Activated CD8-positive, alpha-beta memory T cell treated with anti-CD3 and anti-CD28 coated beads for 36 hours (primary cell): ENCODE data around the gene MRPL12. TPM values are rescaled to one million over a fixed set of nuclear protein-coding genes. Genes with fewer than 3 reads are reported as not detected.

Experiments used
- CTCF ChIA-PET: fragments of 350-600 bp; sonication (Branson Sonifier 250); formaldehyde crosslinking; loops from one replicate; lab custom pipeline; 2021; ENCODE audit warnings: antibody characterized with exemption; lab: Charles Lee
- POLR2A ChIA-PET: fragments of 350-600 bp; sonication (Branson Sonifier 250); formaldehyde crosslinking; loops from one replicate; lab custom pipeline; 2021; ENCODE audit warnings: antibody characterized with exemption; lab: Charles Lee
- total RNA-seq, 2 experiments: library from RNA; stranded (reverse); gene quantifications; one replicate each; pipeline ENCODE4 v1.2.3, GENCODE V29; 2021

Gene MRPL12
- total RNA-seq, 2 experiments from 2014 or later: 230 to 235 TPM

DNA sequence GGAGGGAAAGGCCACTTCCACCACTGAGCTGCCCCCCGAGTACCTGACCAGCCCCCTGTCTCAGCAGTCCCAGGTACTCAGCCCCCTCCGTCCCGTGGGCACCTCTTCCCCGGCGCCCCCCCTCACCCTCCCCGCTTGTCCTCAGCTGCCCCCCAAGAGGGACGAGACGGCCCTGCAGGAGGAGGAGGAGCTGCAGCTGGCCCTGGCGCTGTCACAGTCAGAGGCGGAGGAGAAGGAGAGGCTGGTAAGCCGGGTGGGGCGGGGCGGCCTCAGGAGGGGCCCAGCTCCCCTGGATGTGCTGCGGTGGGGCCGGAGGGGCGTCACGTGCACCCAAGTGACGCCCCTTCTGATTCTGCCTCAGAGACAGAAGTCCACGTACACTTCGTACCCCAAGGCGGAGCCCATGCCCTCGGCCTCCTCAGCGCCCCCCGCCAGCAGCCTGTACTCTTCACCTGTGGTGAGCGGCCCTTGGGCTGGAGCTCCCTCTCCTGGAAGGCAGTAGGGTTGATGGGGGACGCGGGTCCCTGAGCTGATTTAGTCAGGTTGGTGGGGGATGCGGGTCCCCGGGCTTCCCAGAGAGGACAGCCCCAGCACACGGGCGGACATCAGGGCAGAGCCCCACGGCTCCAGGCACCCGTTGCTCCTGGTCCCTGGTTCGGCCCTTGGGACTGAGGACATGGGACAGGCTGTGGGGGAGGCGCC lies 9.5 kb upstream of the MRPL12 start:
- ChIA-PET CTCF (interaction anchor here (1.1 kb wide), 1 partner anchor 10 kb away, joined by 3 read pairs; the partner anchor contains the start of genes ARL16 and HGS), POLR2A (interaction anchor here (0.6 to 0.9 kb wide), 2 partner anchors 9 to 28 kb away, joined by 3 read pairs; no protein-coding TSS in a partner anchor)

DNA sequence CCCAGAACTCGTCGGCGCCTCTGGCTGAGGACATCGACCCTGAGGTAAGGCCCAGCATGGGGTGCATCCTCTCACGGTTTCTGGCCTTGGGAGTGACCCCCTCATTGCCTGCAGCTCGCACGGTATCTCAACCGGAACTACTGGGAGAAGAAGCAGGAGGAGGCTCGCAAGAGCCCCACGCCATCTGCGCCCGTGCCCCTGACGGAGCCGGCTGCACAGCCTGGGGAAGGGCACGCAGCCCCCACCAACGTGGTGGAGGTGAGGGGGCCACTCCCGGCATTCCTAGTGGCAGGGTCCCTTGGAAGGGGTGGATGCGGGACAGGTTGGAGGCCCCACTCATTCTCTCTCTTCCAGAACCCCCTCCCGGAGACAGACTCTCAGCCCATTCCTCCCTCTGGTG lies 8.4 kb upstream of the MRPL12 start:
- ChIA-PET CTCF (no interaction called here), POLR2A (interaction anchor here (1.0 kb wide), 1 partner anchor 13 kb away, joined by 3 read pairs; no protein-coding TSS in a partner anchor)

DNA sequence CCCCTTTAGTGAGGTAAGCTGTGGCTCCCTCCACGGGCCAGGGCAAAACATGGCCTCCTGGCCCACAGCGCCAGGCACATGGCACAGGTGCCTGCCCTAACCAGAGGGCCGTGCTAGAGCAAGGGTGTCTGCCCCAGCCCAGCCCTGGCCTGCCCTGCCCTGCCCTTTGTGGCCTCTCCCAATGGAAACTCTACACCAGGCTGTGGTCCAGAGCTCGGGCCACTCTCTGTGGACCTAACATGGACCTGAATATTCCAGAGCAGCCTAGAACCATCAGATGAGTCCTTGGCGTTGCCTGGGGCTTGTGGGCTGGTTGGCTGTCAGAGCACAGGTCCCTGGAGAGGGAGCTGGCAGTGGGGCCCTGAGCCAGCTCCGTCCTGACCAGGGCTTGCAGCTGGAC lies 8.0 kb upstream of the MRPL12 start:
- ChIA-PET CTCF (interaction anchor here (1.4 kb wide), 1 partner anchor 12 kb away, joined by 5 read pairs; the partner anchor contains the start of genes ARL16 and HGS), POLR2A (interaction anchor here (1.0 kb wide), 1 partner anchor 13 kb away, joined by 3 read pairs; no protein-coding TSS in a partner anchor)

DNA sequence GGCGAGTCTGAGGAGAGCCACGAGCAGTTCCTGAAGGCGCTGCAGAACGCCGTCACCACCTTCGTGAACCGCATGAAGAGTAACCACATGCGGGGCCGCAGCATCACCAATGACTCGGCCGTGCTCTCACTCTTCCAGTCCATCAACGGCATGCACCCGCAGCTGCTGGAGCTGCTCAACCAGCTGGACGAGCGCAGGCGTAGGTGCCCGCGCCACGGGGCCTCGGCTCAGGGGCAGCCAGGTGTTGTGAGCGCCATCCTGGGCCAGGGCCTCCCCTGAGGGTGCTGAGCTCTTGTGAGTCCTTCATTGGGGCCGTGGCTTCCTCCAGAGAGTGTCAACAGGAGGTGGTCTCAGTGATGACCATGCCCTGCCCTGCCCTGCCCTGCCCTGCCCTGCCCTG lies 7.4 kb upstream of the MRPL12 start:
- ChIA-PET POLR2A (interaction anchor here (1.0 kb wide), 1 partner anchor 12 kb away, joined by 3 read pairs; no protein-coding TSS in a partner anchor), CTCF (interaction anchor here (1.4 kb wide), 1 partner anchor 13 kb away, joined by 5 read pairs; the partner anchor contains the start of genes ARL16 and HGS)

DNA sequence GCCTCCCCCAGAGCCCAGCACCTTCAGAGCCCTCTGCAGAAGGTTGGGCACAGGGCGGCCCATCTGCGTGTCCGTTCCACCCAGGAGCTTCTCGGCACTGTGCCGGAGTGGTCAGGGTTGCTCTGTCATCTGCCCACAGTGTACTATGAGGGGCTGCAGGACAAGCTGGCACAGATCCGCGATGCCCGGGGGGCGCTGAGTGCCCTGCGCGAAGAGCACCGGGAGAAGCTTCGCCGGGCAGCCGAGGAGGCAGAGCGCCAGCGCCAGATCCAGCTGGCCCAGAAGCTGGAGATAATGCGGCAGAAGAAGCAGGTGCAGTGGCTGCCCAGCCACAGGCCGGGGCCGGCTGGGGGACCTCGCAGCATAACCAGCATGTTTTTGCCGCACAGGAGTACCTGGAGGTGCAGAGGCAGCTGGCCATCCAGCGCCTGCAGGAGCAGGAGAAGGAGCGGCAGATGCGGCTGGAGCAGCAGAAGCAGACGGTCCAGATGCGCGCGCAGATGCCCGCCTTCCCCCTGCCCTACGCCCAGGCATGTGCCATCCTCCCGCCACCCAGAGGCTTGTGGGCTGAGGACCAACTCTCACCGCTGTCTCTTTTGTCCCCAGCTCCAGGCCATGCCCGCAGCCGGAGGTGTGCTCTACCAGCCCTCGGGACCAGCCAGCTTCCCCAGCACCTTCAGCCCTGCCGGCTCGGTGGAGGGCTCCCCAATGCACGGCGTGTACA lies 6.8 kb upstream of the MRPL12 start:
- CTCF ChIA-PET: interaction anchor here (1.4 kb wide), 1 partner anchor 14 kb away, joined by 5 read pairs; the partner anchor contains the start of genes ARL16 and HGS
- POLR2A ChIA-PET: no interaction called here

DNA sequence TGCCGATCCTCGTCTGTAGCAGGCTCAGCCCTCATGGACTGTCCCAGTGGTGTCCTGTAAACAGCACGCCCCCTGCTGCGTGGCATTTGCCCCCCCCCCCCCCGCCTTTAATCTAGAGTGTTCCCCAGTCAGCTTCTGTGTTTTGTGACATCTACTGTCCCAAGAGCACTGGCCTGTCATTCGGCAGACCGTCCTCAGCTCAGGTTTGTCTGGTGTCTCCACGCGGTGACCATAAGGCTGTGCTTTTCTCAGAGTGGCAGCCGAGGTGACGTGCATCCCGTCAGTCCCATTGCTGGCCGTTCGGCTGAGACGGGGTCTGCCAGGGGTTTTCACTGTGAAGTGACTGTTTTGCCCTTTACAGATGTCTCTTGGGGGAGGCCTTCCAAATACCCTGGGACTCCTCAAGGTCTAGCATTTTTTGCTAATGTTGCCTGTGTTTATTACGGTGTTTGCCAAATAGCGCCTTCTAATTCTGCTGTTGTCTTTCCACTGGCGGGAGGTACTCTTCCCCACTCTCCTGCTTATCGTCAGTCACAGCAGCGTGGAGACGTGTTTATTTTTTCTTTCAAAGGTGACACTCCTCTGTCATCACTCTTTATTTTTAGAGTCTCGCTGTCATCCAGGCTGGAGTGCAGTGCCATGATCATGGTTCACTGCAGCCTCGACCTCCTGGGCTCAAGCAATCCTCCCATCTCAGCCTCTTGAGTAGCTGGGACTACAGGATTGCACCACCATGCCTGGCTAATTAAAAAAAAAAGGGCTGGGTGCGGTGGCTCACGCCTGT lies 5.7 kb upstream of the MRPL12 start:
- POLR2A ChIA-PET: no interaction called here
- CTCF ChIA-PET: no interaction called here

DNA sequence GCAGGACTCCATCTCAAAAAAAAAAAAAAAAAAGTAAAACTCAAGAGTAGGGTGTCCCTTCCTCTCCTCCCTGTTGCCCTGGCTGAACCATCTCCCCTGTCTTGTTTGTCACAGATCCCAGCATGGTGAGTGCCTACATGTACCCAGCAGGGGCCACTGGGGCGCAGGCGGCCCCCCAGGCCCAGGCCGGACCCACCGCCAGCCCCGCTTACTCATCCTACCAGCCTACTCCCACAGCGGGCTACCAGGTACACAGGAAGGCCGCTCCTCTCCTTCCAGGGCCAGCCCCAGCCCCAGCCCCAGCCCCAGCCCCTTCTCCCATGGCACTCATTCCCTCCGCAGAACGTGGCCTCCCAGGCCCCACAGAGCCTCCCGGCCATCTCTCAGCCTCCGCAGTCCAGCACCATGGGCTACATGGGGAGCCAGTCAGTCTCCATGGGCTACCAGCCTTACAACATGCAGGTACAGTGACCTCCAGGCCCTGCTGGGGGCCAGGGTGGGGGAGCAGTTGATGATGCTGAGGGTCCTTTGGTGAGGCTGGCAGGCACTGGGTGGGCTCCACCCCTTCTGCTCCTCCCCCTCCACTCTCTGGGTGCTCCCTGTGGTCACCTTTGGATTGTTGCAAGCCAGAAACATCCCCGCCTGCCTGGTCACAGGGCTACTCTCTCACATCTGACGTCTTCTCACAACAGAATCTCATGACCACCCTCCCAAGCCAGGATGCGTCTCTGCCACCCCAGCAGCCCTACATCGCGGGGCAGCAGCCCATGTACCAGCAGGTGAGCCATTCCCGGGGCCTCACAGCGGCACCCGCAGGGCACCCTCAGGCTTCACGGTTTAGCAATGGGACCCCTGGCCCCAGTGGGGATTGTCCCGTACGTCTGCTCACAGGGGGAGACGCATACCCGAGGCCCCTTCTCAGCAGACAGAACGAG lies 2.5 kb upstream of the MRPL12 start:
- CTCF ChIA-PET: interaction anchor here (0.5 to 3.8 kb wide), 2 partner anchors 17 to 156 kb away, joined by 3 to 26 read pairs; partner anchors contain the start of genes ARL16 and HGS
- POLR2A ChIA-PET: no interaction called here

DNA sequence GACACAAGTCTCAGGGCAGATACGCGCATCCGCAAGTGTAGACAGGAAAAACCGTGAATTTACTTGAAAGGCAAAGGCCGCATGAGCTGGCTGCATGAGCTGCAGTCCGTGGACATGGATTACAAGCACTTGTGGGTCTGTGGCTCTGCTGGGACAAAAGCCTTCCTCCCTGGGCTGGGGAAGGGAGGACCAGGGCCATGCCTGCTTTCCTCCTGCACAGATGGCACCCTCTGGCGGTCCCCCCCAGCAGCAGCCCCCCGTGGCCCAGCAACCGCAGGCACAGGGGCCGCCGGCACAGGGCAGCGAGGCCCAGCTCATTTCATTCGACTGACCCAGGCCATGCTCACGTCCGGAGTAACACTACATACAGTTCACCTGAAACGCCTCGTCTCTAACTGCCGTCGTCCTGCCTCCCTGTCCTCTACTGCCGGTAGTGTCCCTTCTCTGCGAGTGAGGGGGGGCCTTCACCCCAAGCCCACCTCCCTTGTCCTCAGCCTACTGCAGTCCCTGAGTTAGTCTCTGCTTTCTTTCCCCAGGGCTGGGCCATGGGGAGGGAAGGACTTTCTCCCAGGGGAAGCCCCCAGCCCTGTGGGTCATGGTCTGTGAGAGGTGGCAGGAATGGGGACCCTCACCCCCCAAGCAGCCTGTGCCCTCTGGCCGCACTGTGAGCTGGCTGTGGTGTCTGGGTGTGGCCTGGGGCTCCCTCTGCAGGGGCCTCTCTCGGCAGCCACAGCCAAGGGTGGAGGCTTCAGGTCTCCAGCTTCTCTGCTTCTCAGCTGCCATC lies 1.7 kb upstream of the MRPL12 start:
- CTCF ChIA-PET: interaction anchor here (0.5 to 3.8 kb wide), 7 partner anchors 12 to 690 kb away, joined by 3 to 26 read pairs (median 4); partner anchors contain the start of genes ARL16 and HGS
- POLR2A ChIA-PET: interaction anchor here (1.3 to 2.7 kb wide), 3 partner anchors 12 to 132 kb away, joined by 4 to 13 read pairs (median 10); partner anchors contain the start of genes ARL16, HGS and MCRIP1

DNA sequence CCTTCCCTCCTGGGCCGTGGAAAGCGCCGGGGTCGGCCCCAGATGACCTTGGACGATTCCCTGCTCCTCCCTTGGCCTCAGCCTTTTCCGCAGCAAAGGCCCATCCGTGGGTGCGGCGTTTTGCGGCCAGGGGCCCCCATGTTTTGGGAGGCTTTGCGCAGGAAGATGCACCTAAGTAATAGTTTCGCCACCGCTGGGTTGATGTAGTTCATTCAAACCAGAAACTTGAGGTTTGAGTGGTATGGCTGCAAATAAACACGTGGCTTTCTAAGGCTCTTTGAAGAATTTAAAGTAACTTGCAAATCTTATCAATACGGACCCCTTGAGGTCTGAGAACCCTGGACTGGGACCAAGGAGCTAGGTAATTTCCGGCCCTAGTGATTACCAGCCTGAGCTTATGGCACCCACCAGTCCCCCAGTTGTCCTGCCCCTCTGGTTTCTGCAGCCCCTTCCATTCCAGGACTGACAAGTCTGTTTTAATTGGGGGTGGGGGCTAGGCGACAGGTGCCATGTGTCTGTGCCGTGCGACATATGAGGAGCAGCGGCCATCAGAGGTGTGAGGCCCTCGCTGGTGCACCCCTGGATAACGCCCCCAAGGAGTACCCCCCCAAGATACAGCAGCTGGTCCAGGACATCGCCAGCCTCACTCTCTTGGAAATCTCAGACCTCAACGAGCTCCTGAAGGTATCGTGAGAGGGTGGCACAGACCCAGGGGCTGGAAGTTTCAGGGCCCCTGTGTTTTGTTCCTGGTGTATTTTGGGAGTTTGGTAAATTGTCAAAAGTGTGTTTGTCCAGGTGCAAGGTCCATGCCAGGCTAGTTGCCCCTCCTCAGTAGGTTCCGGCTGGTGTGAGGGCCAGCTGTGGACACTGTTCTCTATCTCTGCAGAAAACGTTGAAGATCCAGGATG lies 834 bp downstream of the MRPL12 start:
- POLR2A ChIA-PET: interaction anchor here (0.6 to 2.7 kb wide), 7 partner anchors 8 to 307 kb away, joined by 3 to 13 read pairs (median 5); partner anchors contain the start of genes ARL16, HGS and MCRIP1
- CTCF ChIA-PET: interaction anchor here (0.6 to 3.8 kb wide), 5 partner anchors 13 to 165 kb away, joined by 4 to 26 read pairs (median 4); partner anchors contain the start of genes ARL16 and HGS

DNA sequence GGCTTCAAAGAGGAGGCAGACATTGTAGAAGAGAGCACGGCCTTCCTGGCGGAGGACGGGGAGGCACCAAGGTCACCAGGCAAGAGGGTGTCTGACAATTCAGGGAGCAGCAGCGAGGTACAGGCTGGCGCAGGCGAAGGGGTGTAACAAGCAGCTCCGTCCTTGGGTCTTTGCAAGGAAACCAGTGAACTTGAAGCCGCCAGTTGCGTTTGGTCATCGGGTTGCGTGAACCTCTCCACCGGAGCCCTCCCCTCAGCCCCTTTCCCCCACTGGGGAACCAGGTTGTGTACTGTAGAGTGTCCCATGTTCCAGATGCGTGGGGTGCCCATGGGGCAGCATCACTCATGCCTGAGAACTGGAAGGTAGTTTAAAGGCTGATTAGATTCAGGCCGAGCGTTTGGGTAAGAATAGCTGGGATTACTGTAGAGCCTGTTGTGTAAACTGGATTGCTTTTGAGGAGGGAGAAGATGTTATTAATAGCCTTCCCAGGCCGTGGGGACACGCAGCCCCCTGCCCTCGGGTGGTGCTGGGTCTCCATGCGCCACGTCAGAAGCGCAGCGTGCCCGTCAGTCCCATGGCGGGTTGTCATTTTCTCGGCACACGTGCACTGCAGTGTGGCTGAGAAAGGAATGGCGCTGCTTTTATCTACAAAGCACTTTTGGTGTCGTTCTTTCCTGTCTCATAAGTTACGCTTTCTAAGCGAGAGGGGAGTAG lies 2.5 kb downstream of the MRPL12 start:
- ChIA-PET POLR2A (interaction anchor here (0.6 to 0.9 kb wide), 3 partner anchors 22 to 178 kb away, joined by 3 read pairs; partner anchors contain the start of genes ARL16 and HGS), CTCF (no interaction called here)

DNA sequence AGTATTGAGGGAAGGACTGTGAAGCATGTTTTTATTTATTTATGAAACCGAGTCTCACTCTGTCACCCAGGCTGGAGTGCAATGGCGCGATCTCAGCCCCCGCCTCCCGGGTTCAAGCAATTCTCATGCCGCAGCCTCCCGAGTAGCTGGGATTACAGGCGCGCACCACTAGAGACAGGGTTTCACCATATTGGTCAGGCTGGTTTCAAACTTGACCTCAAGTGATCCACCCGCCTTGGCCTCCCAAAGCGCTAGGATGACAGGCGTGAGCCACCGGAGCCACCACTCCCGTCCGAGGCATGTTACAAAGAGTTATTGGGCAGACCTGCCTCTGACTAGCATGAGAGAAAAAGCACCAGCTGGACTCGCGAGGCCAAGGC lies 3.1 kb downstream of the MRPL12 start:
- ChIA-PET CTCF (interaction anchor here (1.2 kb wide), 1 partner anchor 152 kb away, joined by 3 read pairs; no protein-coding TSS in a partner anchor), POLR2A (interaction anchor here (0.6 to 0.9 kb wide), 2 partner anchors 23 to 177 kb away, joined by 3 read pairs; partner anchors contain the start of genes ARL16 and HGS)

DNA sequence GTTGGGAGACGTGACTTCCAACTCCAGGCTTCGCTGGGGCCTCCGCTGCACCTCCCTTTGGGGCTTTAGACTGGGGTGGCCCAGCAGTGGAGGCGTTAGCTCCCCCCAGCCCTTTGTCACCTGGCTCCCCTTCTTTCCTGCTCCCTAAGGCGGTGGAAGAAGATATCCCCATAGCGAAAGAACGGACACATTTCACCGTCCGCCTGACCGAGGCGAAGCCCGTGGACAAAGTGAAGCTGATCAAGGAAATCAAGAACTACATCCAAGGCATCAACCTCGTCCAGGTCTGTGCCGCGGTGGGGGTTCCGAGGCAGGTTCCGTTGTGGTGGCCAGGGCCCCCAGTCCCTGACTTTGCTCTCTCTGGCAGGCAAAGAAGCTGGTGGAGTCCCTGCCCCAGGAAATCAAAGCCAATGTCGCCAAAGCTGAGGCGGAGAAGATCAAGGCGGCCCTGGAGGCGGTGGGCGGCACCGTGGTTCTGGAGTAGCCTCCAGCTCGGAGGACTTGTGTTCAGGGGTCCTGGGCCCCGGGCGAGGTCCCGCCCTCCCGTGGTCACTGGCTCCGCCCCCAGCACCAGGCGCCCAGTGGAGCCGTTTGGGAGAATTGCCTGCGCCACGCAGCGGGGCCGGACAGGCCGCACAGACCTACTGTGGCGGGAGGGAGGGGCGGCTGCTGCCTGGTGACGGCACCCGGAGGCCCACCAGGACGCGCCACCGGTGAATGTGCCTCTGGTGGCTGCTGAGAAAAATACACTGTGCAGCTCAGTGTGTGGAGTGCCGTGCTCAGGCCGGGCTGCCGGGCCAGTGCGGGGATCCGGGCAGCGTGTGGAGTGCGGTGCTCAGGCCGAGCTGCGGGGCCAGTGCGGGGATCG lies 3.8 kb downstream of the MRPL12 start:
- POLR2A ChIA-PET: interaction anchor here (0.9 kb wide), 1 partner anchor 24 kb away, joined by 3 read pairs; the partner anchor contains the start of genes ARL16 and HGS
- CTCF ChIA-PET: interaction anchor here (1.2 kb wide), 1 partner anchor 152 kb away, joined by 3 read pairs; no protein-coding TSS in a partner anchor

DNA sequence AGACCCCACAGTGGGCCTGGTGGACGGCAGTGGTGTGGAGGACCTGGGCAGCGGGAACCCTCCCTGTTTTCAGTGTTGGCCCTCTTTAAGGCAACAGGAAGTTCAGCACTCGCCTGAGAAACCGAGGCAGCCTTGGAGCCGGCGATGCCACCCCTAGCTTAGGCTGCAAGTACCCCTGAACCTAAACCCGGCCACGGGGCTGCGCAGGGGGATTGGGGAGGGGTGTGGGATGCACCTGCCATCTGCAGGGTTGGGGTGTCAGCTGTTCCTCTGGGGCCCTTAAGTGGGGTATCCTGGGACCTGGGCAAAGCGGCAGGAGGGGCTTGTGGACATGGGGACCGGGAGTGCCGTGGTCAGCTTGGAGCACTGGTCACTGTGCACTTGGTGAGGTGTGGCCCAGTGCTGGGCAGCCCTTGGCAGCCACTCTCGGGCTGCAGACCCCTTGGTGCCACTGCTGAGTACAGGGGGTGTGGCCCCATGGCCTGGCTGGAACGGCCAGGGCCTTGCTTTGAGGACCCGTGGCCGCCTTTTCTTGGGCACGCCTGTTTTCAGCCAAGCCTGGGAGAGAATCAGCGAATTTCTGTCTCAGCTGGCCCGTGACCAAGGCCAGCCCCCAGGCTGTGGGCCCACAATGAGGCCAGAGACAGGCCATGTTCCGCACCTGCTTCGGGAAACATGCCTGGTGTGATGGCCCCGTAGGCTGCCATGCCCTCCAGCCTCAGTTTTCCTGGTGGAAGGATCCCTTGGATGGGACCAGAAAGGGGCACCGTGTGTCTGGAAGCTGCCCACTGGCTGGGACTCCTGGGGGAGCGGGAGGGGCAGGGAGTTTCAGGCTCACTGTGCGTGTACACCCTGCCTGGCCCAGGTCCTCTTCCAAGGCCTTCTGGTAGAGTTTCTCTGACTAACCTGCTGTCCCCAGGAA lies 4.8 kb downstream of the MRPL12 start:
- ChIA-PET POLR2A (interaction anchor here (0.8 to 1.5 kb wide), 4 partner anchors 12 to 153 kb away, joined by 3 to 4 read pairs (median 4); partner anchors contain the start of genes ARL16, HGS and P4HB), CTCF (no interaction called here)
